Large intestine (tissue), 3 donors: ENCODE data around the gene TOE1. TPM values are rescaled to one million over a fixed set of nuclear protein-coding genes. Genes with fewer than 3 reads are reported as not detected.

Source experiments
- DNase-seq, 2 donors: peaks; one replicate each; pipeline versions ENCODE4 v3.0.0 to v3.0.0-alpha.2; 2013
- H3K27ac ChIP-seq: one replicate; pipeline ENCODE4 v1.5.1; 2013; ENCODE audit warnings: low read length
- H3K27me3 ChIP-seq: 2 replicates; pipeline ENCODE4 v1.6.1; 2013; ENCODE audit warnings: low read length; ENCODE audit not compliant: control insufficient read depth, insufficient read depth
- H3K36me3 ChIP-seq: 2 replicates; pipeline ENCODE4 v1.6.1; 2013; ENCODE audit warnings: low read length; ENCODE audit not compliant: control insufficient read depth, insufficient read depth
- H3K4me1 ChIP-seq: one replicate; pipeline ENCODE4 v1.6.1; 2013; ENCODE audit warnings: low read length; ENCODE audit not compliant: control insufficient read depth, insufficient read depth
- H3K4me3 ChIP-seq: one replicate; pipeline ENCODE4 v1.5.1; 2013; ENCODE audit warnings: low read length
- H3K9me3 ChIP-seq: one replicate; pipeline ENCODE4 v1.6.1; 2013; ENCODE audit warnings: mild to moderate bottlenecking, low read depth, low read length, moderate library complexity; ENCODE audit not compliant: control insufficient read depth
- WGBS: methylation state at CpG from one replicate; pipeline ENCODE4 v1.1.5; 2013; ENCODE audit warnings: low lambda C conversion rate; ENCODE audit not compliant: insufficient coverage; 5-methylcytosine and 5-hydroxymethylcytosine counted together
- polyA plus RNA-seq: library from polyadenylated mRNA; unstranded; fragments of 120-200 nt; gene quantifications from one replicate; pipeline ENCODE4 v1.2.1, GENCODE V29; 2013

TOE1 gene
- polyA plus RNA-seq, 1 donor: 13.4 TPM

GRCh38 chr1:45325851-45326506 is 14.0 kb upstream of the TOE1 start:
- H3K9me3 ChIP-seq: peaks cover 4% of the 10 kb centered on the region
- no peak for DNase-seq
- peaks cover 24% of the 10 kb centered on the region for H3K4me1 ChIP-seq
- no peaks in the 10 kb centered on the region for H3K27me3 ChIP-seq
- no peak overlapping the region for H3K27ac ChIP-seq
- 95% methylated on average over 4 of the region's 6 CpGs for WGBS
- peaks cover 8% of the 10 kb centered on the region for H3K36me3 ChIP-seq
- H3K4me3 ChIP-seq: peak overlapping the region; percentile 64

- Histone ChIP-seq H3K9me3 (peaks cover 4% of the 10 kb centered on the region), H3K4me3 (peak within 1 kb of the TSS; percentile 64), H3K36me3 (peaks cover 17% of the 10 kb centered on the region), H3K27ac (no peak within 1 kb of the TSS), H3K27me3 (no peaks in the 10 kb centered on the region), H3K4me1 (peaks cover 24% of the 10 kb centered on the region)
- WGBS: no CpG with 5 or more reads among the region's 96 CpGs
- DNase-seq: peak; percentile 75 to 84
Measured at GRCh38 chr1:45326627-45327623, 13.0 kb upstream of the TOE1 start, which contains the start of gene HPDL. Gene HPDL (plus strand): TSS chr1:45326895. CDS start chr1:45327149, 254 bp downstream.

GRCh38 chr1:45327644-45328515 is 12.1 kb upstream of the TOE1 start:
- Histone ChIP-seq H3K36me3 (peaks cover 27% of the 10 kb centered on the region), H3K4me3 (peak overlapping the region; percentile 64)
- no CpG with 5 or more reads among the region's 19 CpGs for WGBS

GRCh38 chr1:45328680-45329079 is 11.3 kb upstream of the TOE1 start:
- H3K27ac ChIP-seq: no peak overlapping the region
- peaks cover 35% of the 10 kb centered on the region for H3K36me3 ChIP-seq
- H3K4me1 ChIP-seq: peaks cover 24% of the 10 kb centered on the region
- peaks cover 4% of the 10 kb centered on the region for H3K9me3 ChIP-seq
- H3K27me3 ChIP-seq: no peaks in the 10 kb centered on the region
- no CpG with 5 or more reads among the region's 5 CpGs for WGBS
- no peak for DNase-seq
- peak overlapping the region; percentile 27 for H3K4me3 ChIP-seq

More at GRCh38 chr1:45327644-45328515, 12.1 kb upstream of the TOE1 start:
- Histone ChIP-seq H3K4me1 (peaks cover 24% of the 10 kb centered on the region), H3K9me3 (peaks cover 4% of the 10 kb centered on the region), H3K27ac (no peak overlapping the region), H3K27me3 (no peaks in the 10 kb centered on the region)
- DNase-seq: peak; percentile 19 to 63

GRCh38 chr1:45329445-45329844 is 10.5 kb upstream of the TOE1 start:
- Histone ChIP-seq H3K27ac (no peak overlapping the region), H3K4me1 (peaks cover 32% of the 10 kb centered on the region), H3K4me3 (no peak overlapping the region), H3K36me3 (peaks cover 41% of the 10 kb centered on the region), H3K27me3 (no peaks in the 10 kb centered on the region), H3K9me3 (peaks cover 4% of the 10 kb centered on the region)
- no peak for DNase-seq
- WGBS: no CpG with 5 or more reads among the region's 4 CpGs

GRCh38 chr1:45331436-45332345 is 8.3 kb upstream of the TOE1 start:
- no peak overlapping the region for H3K27ac ChIP-seq
- DNase-seq: no peak
- H3K36me3 ChIP-seq: peaks cover 42% of the 10 kb centered on the region
- peaks cover 4% of the 10 kb centered on the region for H3K9me3 ChIP-seq
- no peaks in the 10 kb centered on the region for H3K27me3 ChIP-seq
- WGBS: no CpG with 5 or more reads among the region's 18 CpGs
- peaks cover 52% of the 10 kb centered on the region for H3K4me1 ChIP-seq
- H3K4me3 ChIP-seq: no peak overlapping the region

GRCh38 chr1:45332346-45332720 is 7.6 kb upstream of the TOE1 start:
- Histone ChIP-seq H3K9me3 (peaks cover 3% of the 10 kb centered on the region), H3K27ac (no peak overlapping the region), H3K36me3 (peaks cover 42% of the 10 kb centered on the region), H3K27me3 (no peaks in the 10 kb centered on the region), H3K4me1 (peaks cover 51% of the 10 kb centered on the region), H3K4me3 (no peak overlapping the region)
- no peak for DNase-seq
- WGBS: no CpG with 5 or more reads among the region's 10 CpGs

GRCh38 chr1:45334308-45335245 is 5.4 kb upstream of the TOE1 start:
- Histone ChIP-seq H3K27me3 (no peaks in the 10 kb centered on the region), H3K4me1 (peaks cover 46% of the 10 kb centered on the region), H3K4me3 (no peak overlapping the region), H3K36me3 (peaks cover 41% of the 10 kb centered on the region), H3K9me3 (no peaks in the 10 kb centered on the region), H3K27ac (peak overlapping the region; percentile 95)
- peak in 1 of 2 donors; percentile 43 for DNase-seq
- no CpG with 5 or more reads among the region's 9 CpGs for WGBS
